ENCODE data around the gene FADS1.

The FADS1 gene

DNA sequence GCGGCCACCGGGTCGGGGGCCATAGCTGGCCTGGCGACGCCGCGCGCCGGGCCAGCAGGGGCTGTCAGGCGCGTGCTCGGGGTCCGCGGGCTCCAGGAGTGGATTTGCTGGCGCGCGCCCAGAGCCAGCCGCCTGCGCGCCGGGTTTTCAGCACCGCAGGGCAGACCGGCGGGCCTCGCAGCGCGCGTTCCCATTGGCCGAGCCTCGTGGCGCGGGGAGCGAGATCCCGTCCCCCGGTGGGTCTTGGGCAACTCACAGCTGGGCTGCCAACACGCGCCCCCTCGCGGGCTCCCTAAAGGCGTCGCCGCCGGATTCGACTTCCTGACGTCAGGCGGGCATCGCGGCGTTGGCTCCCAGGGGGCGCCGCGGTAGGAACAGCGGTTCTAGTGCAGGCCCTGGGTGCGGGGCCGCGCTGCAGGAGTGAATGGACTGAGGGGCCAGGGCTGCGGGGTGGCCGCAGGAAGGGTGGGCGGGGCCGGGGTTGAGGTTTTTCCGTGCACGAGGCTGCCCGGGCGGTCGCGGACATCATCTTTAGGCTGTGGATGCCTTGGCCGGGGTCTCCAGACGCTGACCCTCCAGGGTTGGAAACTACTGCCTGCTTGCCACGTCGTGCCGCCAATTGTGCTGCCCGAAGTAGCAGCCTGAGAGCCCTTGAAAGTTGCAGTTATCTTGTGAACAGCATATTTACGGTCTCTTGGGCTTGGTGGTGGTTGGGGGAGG is at the start of gene FADS1:
TSS of gene FADS1 (minus strand) at position 268 of the 720 bp plus-strand sequence. CDS start at position 194, 74 bp downstream.
- peak in 55 of 56 donors; percentile 55 to 97 (median 89) for DNase-seq

GRCh38 chr11:61866231-61866957 is 49.6 kb upstream of the FADS1 start:
- DNase-seq: no peak

DNA sequence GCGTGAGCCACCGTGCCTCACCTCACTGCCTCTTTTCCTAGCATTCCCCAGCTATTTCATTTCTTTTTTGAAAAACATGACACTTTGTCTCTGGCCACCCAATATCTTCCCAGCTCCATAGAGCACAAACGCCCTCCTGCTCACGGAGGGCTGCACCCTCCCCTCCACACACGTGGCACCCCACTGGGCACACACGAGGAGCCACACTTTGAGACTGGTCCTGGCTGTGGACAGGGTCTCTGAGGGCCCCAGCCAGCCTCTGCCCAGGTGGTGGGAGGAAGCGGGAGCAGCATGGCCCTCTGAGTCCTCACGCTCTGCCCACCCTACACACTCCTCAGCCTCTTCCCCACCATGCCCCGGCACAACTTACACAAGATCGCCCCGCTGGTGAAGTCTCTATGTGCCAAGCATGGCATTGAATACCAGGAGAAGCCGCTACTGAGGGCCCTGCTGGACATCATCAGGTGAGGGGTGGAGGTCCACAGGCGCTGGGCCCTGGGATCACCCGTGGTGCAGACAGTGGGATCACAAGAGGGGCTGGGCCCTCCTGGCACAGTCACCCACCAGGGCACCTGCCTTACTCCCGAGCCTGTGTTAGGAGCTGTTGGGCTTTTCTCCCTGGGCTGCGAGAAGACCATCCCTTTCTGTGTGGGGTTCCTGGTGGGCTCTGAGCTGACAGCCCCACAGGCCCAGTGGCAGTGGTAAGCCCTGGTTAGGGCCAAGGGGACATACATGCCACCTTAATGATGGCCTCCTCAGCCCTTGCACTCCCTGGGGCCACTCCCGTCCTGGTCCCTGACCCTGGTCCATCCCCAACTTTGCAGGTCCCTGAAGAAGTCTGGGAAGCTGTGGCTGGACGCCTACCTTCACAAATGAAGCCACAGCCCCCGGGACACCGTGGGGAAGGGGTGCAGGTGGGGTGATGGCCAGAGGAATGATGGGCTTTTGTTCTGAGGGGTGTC is 48.3 kb upstream of the FADS1 start:
- DNase-seq: no peak

- DNase-seq: no peak
These were observed 46.8 kb upstream of the FADS1 start for GRCh38 chr11:61863548-61864081.

DNA sequence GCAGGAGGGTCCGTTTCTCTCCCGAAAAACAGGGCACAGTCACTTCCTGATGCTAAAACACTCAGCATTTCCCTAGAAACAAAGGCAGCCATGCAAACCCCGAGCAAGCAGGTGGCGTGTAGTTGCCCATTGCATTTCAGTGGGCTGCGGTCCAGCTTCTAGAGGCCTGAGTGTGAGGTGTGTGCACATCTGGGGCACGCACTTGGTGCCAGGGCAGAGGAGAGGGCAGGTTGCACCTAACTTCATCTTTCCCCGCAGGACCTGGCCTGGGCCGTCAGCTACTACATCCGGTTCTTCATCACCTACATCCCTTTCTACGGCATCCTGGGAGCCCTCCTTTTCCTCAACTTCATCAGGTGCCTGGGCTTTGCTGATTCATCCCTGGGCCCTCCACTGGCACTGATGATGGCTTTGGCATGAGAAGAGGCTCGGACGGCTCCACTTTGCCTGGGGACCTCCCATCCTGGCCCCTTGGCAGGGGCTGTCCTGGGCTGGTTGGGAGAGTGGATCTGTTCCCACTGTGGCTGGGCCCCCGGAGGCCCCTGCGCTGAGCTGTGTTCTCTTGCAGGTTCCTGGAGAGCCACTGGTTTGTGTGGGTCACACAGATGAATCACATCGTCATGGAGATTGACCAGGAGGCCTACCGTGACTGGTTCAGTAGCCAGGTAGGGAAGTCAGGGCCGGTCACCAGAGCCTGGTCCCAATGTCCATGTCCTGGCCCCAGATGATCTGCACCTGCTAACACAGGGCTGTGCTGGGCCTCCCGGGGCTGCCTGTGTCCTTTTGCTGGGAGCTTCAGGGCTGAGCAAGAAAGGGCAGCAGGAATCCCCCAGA is 46.1 kb upstream of the FADS1 start:
- no peak for DNase-seq

DNA sequence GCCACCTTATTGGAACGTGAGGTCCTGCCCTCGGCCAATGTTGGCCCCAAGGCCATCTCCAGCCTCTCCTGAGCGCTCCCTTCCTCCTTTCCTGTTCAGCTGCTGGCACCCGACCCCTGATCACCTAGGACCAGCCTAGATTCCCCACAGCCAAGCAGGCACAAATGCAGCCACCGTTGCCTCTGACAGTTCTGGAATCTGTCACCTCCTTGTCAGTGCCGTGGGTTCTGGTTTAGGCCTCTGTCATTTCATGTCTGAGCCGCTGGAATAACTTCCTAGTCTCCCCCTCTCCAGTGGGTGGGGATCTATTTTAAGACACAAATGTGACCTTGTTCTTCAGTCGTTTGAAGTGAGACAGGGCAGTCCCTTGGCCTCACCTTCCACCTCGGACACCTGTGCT is 44.8 kb upstream of the FADS1 start:
- no peak for DNase-seq

DNA sequence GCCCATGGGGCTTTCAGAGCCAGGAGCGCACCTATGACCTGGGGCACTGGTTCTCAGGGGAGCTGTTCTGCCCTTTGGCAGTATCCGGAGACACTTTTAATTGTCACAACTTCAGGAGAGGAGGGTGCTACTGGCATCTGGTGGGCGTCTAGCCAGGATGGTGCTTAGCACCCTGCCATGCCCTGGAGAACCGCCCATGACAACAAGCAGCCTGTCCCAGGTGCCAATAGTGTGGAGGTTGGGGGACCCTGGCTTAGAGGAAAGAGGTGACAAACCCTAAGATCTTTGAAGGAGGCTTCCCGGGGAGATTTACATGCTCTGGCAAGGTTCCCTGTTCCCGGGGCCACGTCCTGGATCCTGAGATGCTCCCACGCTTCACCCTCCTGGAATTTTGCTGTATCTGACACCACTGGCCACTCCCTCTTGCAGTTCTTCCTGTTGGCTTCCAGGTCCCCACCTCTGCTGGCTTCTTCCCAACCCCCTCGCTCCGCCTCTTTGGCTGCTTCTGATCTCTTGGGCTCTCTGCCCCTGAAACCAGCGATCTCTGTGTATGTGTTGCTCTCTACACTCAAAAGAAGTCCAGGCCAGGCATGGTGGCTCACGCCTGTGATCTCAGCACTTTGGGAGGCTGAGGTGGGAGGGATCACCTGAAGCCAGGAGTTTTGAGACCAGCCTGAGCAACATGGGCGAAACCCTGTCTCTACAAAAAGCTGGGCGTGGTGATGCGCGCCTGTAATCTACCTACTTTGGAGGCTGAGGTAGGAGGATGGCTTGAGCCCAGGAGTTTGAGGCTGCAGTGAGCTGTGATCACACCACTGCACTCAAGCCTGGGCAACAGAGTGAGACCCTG is 43.5 kb upstream of the FADS1 start:
- DNase-seq: no peak

GRCh38 chr11:61855939-61856680 is 39.3 kb upstream of the FADS1 start:
- DNase-seq: no peak

GRCh38 chr11:61854966-61855714 is 38.3 kb upstream of the FADS1 start:
- peak in 18 of 56 donors; percentile 12 to 49 (median 34) for DNase-seq

GRCh38 chr11:61854206-61854895 is 37.5 kb upstream of the FADS1 start:
- DNase-seq: no peak

- DNase-seq: peak in 47 of 56 donors; percentile 13 to 87 (median 51)
These were observed 36.9 kb upstream of the FADS1 start for GRCh38 chr11:61853698-61854169.

- DNase-seq: no peak
These were observed 35.1 kb upstream of the FADS1 start for GRCh38 chr11:61851900-61852295.

DNA sequence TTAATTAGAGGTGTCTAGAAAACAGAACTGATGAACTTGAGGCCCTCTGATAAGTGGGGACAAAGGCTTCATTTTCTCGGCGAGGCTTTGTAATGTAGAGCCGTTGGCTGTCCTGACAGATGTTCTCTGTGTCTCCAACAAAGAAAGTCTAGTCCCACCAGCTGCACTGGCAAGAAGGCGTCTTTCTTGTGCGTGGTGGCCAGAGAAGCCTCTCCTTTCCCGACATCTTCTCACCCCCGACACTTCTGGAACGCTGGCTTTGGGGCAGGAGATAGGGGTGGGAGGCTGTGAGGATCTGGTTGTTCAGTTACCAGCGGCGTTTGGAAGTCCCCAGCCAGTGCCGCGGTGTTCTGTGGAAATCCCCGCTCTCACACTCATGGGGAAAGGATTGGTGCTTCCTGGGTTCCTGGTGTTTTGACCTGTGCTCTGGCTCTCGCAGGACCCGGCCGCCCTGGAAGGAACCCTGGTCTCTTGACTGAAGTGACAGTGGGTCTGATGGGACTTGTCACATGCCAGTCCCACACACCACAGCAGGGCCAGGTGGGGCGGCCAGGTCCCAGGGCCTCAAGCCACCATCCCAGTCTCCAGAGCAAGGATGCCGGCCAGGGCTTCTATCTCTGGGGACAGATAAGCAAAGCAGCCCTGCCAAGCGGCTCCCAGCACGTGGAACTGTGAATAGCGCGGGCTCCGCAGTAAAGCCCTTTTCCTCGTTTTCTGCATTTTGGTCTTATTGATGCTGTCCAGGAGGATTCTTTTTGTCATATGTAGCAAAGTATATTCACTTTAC is 34.5 kb upstream of the FADS1 start:
- peak in 28 of 56 donors; percentile 14 to 61 (median 38) for DNase-seq

- DNase-seq: peak in 10 of 56 donors; percentile 15 to 61 (median 36)
These were observed 33.9 kb upstream of the FADS1 start for GRCh38 chr11:61850687-61851086.

GRCh38 chr11:61848631-61849030 is 31.8 kb upstream of the FADS1 start:
- DNase-seq: no peak

DNA sequence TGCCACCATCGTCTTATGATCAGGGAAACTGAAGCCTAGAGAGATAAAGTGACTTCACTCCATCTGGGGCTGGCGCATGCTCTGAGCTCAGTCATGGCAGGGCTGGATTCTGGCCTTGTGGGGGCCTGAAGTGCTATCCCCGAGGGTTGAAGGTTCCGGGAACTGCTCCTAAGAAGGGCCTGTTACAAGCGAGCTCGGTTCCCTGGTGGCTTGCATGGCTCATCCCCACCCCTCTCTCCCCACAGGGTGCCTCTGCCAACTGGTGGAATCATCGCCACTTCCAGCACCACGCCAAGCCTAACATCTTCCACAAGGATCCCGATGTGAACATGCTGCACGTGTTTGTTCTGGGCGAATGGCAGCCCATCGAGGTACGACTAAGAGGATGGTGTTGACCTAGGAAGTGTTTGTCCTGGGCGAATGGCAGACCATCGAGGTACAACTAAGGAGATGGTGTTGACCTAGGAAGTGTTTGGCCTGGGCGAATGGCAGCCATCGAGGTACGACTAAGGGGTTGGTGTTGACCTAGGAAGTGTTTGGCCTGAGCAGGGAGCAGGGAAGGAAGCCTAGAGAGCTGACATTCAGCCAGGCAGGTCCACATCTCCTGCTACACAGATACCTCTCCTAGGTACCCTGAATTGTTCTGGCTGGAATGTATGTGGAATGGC is 31.2 kb upstream of the FADS1 start:
- no peak for DNase-seq
